ENCODE data around the gene NAXD. TPM values are rescaled to one million over a fixed set of nuclear protein-coding genes. Genes with fewer than 3 reads are reported as not detected.

NAXD gene
- total RNA-seq, 1 experiment from 2014 or later = 18.7 TPM

- CTCF ChIA-PET = interaction anchor here (0.5 to 1.0 kb wide), 2 partner anchors 28 to 55 kb away, joined by 3 to 4 read pairs; partner anchors contain the start of gene RAB20
- H3K27ac ChIP-seq (ENCODE audit: low read length) = peak overlapping the region; percentile 69
- H3K4me1 ChIP-seq (ENCODE audit: insufficient read depth, low read length) = peaks cover 24% of the 10 kb centered on the region
- intact Hi-C loops (cut with micrococcal nuclease) = no loop called here
- no peaks in the 10 kb centered on the region for H3K27me3 ChIP-seq (ENCODE audit: low read length)
- peaks cover 60% of the 10 kb centered on the region for H3K79me2 ChIP-seq (ENCODE audit: low read length)
- peak; percentile 64 for DNase-seq
- POLR2A ChIA-PET (ENCODE audit: unreplicated experiment) = interaction anchor here (0.6 kb wide), 1 partner anchor 266 kb away, joined by 4 read pairs; no protein-coding TSS in a partner anchor
- no peaks in the 10 kb centered on the region for H3K9me2 ChIP-seq (replicated peaks; ENCODE audit: low read length)
- H4K20me1 ChIP-seq (ENCODE audit: low read length) = peaks cover 36% of the 10 kb centered on the region
- H3F3A ChIP-seq (ENCODE audit: low read length, unreplicated experiment) = no peaks in the 10 kb centered on the region
- TF ChIP-seq CTCF (conservative IDR thresholded peaks at IDR 0.05; ENCODE audit: low read depth, low read length) (peak; percentile 41; the same call in 1 of the 2 replicates), EZH2 (IDR thresholded peaks at IDR 0.05; ENCODE audit: low read length, unreplicated experiment) (no peak)
- H3K9me3 ChIP-seq (ENCODE audit: low read length) = no peaks in the 10 kb centered on the region
- BruUV-seq (replicated peaks) = TSS peak; percentile 36
- ATAC-seq = peak; percentile 58
- peak overlapping the region; percentile 94 for H3K9ac ChIP-seq (ENCODE audit: low read length)
- peak overlapping the region; percentile 97 for H3K4me2 ChIP-seq (ENCODE audit: low read length)
- peak overlapping the region; percentile 92 for H3K4me3 ChIP-seq (ENCODE audit: low read length)
- no peaks in the 10 kb centered on the region for H3K36me3 ChIP-seq (ENCODE audit: low read depth, low read length)
- peak overlapping the region; percentile 84; the same call in 1 of the 2 replicates for H2AFZ ChIP-seq (ENCODE audit: low read length)
These were observed 1.1 kb downstream of the NAXD start for GRCh38 chr13:110616103-110617101.

- intact Hi-C loops (cut with micrococcal nuclease) = no loop called here
- no TSS peak for BruUV-seq (replicated peaks)
- Histone ChIP-seq H3K9me2 (replicated peaks; ENCODE audit: low read length) (no peaks in the 10 kb centered on the region), H4K20me1 (ENCODE audit: low read length) (peaks cover 36% of the 10 kb centered on the region), H2AFZ (ENCODE audit: low read length) (no peak overlapping the region), H3K4me1 (ENCODE audit: insufficient read depth, low read length) (peaks cover 20% of the 10 kb centered on the region), H3K9ac (ENCODE audit: low read length) (peak overlapping the region; percentile 94; the same call in 1 of the 2 replicates), H3K36me3 (ENCODE audit: low read depth, low read length) (no peaks in the 10 kb centered on the region), H3K4me3 (ENCODE audit: low read length) (peak overlapping the region; percentile 92), H3F3A (ENCODE audit: low read length, unreplicated experiment) (no peaks in the 10 kb centered on the region), H3K27ac (ENCODE audit: low read length) (no peak overlapping the region), H3K9me3 (ENCODE audit: low read length) (no peaks in the 10 kb centered on the region), H3K79me2 (ENCODE audit: low read length) (peaks cover 71% of the 10 kb centered on the region), H3K27me3 (ENCODE audit: low read length) (no peaks in the 10 kb centered on the region), H3K4me2 (ENCODE audit: low read length) (peak overlapping the region; percentile 97)
- TF ChIP-seq EZH2phosphoT487 (IDR thresholded peaks at IDR 0.05; ENCODE audit: borderline replicate concordance, low read length) (no peak), CTCF (conservative IDR thresholded peaks at IDR 0.05; ENCODE audit: low read depth, low read length) (no peak), EZH2 (IDR thresholded peaks at IDR 0.05; ENCODE audit: low read length, unreplicated experiment) (no peak)
- ATAC-seq (no peak), DNase-seq (no peak)
- ChIA-PET POLR2A (ENCODE audit: unreplicated experiment) (no interaction called here), CTCF (interaction anchor here (1.0 kb wide), 1 partner anchor 27 kb away, joined by 4 read pairs; no protein-coding TSS in a partner anchor)
These were observed 2.2 kb downstream of the NAXD start for GRCh38 chr13:110617321-110618072.
